Breast epithelium (tissue), 4 donors: ENCODE results near the gene FUT2. TPM values are rescaled to one million over a fixed set of nuclear protein-coding genes. Genes with fewer than 3 reads are reported as not detected.
"Not testable (repeated sequence)": the region's sequence is repeated elsewhere in the genome, so short reads cannot be mapped to it uniquely, and the experiment has no call there.

Experiments used
- DNase-seq, 2 donors: peaks; one replicate each; pipeline ENCODE4 v3.0.0-alpha.2; 2019; ENCODE audit warnings: low spot score in 2 of 2
- H3K27ac ChIP-seq, 2 donors: fragments of 200-600 bp; sonication (generic) in 1 of 2; one replicate each; pipeline ENCODE4 v1.5.1; 2016 to 2019; ENCODE audit warnings: mild to moderate bottlenecking in 1 of 2
- H3K27me3 ChIP-seq, 2 donors: fragments of 200-600 bp; sonication (generic) in 1 of 2; one replicate each; pipeline versions ENCODE4 v1.5.1 to v1.6.0; 2017 to 2019; ENCODE audit warnings: control low read depth in 1 of 2, mild to moderate bottlenecking in 1 of 2
- H3K36me3 ChIP-seq: fragments of 200-600 bp; one replicate; pipeline ENCODE4 v1.5.1; 2019
- H3K4me1 ChIP-seq, 2 donors: fragments of 200-600 bp; sonication (generic); one replicate each; pipeline ENCODE4 v1.5.1; 2016 to 2019; ENCODE audit warnings: control low read depth in 1 of 2
- H3K4me3 ChIP-seq, 3 donors: fragments of 200-600 bp; sonication (generic); 1 replicate in 2 of 3; 2 replicates in 1 of 3; pipeline ENCODE4 v1.5.1; 2016 to 2019; ENCODE audit warnings: mild to moderate bottlenecking in 3 of 3, moderate library complexity in 2 of 3
- H3K9me3 ChIP-seq, 2 donors: fragments of 200-600 bp; sonication (generic) in 1 of 2; one replicate each; pipeline ENCODE4 v1.5.1; 2016 to 2019; ENCODE audit warnings: control low read depth in 1 of 2
- POLR2A ChIP-seq: fragments of 450-650 bp; IDR thresholded peaks from one replicate; pipeline ENCODE4 v1.6.1; 2016; ENCODE audit warnings: antibody characterized with exemption, mild to moderate bottlenecking, moderate library complexity
- POLR2AphosphoS5 ChIP-seq, 3 donors: sonication (generic); formaldehyde crosslinking; IDR thresholded peaks; one replicate each; pipeline ENCODE4 v1.6.1; 2017; ENCODE audit warnings: antibody characterized with exemption in 3 of 3
- intact Hi-C: fragments of 100-400 bp; cut with DNase I; formaldehyde crosslinking; loops from one replicate; pipeline ENCODE4 v1.15.1; 2023; ENCODE audit warnings: low total_unique reads
- total RNA-seq, 3 donors: library from RNA; depleted of rRNA; stranded (reverse); fragments of >200 nt; gene quantifications; one replicate each; pipeline ENCODE4 v1.1.0, GENCODE V29; 2016
- TF ChIP-seq, protein P1 (sequence below), 3 donors: fragments of 450-650 bp; IDR thresholded peaks; one replicate each; pipeline ENCODE4 v1.5.1; 2016 to 2017; ENCODE audit warnings: antibody characterized with exemption in 3 of 3, mild to moderate bottlenecking in 3 of 3, moderate library complexity in 3 of 3

The FUT2 gene
- total RNA-seq, 3 donors from 2014 or later = 2.6 to 5.9 TPM; not detected in 1

DNA sequence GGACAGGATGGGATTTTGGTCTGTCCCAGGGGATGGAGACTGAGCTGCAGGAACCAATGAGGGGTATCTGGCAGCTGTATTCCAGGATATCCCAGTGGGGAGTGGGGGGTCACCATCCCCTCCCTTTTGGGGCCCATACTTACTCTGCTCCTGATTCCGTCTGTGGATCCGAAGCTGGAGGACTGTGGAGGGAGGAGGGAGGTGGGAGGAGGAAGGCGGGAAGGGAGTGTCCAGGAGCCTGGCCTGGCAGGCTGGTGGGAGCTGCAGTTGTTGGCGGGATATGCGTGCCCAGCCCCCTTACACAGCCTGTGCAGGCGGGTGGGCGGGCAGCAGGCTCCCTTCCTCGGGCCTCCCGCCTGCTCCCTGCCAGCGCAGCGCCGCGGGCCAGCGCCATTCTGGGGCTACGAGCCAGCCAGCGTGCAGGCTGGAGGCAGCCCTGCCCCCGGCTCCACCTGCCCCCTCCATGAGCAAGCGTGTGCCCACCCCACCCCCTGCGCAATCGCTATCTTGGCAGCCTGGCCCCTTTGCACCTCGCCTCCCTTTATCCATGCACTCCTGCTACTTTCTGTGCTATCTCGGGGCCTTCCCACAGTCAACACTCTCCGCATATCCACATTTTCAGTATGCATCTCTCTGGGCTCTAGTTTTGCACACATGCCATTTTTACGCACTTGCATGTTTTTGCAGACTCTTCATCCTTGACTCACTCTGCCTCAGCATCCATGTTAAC lies 21.0 kb downstream of the FUT2 start:
- intact Hi-C loops = no loop called here
- Histone ChIP-seq H3K27ac (peak overlapping the region; percentile 55 to 74), H3K4me3 (peak overlapping the region; percentile 13 to 56 (median 44)), H3K4me1 (peaks cover 9 to 15% of the 10 kb centered on the region in 2 donors), H3K36me3 (no peaks in the 10 kb centered on the region), H3K27me3 (no peaks in the 10 kb centered on the region), H3K9me3 (no peaks in the 10 kb centered on the region)
- DNase-seq = no peak
- TF ChIP-seq, protein P1, sequence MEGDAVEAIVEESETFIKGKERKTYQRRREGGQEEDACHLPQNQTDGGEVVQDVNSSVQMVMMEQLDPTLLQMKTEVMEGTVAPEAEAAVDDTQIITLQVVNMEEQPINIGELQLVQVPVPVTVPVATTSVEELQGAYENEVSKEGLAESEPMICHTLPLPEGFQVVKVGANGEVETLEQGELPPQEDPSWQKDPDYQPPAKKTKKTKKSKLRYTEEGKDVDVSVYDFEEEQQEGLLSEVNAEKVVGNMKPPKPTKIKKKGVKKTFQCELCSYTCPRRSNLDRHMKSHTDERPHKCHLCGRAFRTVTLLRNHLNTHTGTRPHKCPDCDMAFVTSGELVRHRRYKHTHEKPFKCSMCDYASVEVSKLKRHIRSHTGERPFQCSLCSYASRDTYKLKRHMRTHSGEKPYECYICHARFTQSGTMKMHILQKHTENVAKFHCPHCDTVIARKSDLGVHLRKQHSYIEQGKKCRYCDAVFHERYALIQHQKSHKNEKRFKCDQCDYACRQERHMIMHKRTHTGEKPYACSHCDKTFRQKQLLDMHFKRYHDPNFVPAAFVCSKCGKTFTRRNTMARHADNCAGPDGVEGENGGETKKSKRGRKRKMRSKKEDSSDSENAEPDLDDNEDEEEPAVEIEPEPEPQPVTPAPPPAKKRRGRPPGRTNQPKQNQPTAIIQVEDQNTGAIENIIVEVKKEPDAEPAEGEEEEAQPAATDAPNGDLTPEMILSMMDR (IDR thresholded peaks at IDR 0.05) = no peak
- no peak for TF ChIP-seq POLR2AphosphoS5 (IDR thresholded peaks at IDR 0.05)
- no peak for TF ChIP-seq POLR2A

DNA sequence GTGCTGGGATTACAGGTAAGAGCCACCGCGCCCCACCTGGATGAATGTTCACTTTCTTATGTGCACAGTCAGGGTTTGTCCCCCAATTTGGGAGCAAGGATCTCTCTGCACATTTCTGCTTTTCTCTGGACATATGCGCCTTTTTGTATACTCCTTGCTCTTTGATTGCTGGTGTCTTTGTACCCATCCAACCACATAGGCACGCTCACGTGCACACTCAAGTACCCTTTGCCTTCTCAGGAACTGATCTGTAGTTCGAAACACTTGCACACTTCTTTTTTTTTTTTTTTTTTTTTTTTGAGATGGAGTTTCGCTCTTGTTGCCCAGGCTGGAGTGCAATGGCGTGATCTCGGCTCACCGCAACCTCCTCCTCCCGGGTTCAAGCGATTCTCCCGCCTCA lies 22.3 kb downstream of the FUT2 start:
- H3K36me3 ChIP-seq, DNase-seq, intact Hi-C loops, H3K4me3 ChIP-seq, H3K9me3 ChIP-seq, H3K27ac ChIP-seq, H3K27me3 ChIP-seq: not testable (repeated sequence)
- peaks cover 9 to 12% of the 10 kb centered on the region in 2 donors for H3K4me1 ChIP-seq

DNA sequence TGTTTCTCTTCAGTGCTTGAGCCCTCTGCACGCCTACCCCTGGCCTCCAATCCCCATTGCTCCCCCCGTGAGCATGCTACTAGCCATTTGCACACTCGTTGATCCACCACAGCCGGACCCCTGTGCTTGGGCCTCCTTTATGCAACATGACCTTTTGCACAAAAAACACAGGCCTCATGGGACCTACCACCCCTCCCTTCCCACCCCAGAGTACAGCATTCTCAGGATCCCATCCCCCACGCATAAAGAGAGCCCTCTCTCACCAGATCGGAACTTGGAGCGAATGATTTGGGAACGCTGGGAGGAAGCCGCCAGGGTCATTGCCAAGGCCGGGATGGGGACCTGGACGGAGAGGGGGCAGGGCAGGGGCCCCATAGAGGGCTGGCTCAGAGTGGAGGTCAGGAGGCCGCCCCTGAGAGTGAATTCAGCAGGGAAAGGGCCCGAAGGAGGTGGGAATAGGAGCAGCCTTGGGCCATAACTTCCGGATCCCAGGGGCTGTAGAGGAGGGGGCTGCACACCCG lies 23.0 kb downstream of the FUT2 start:
- Histone ChIP-seq H3K27ac (peak overlapping the region in 1 of 2 donors; percentile 34), H3K4me1 (peaks cover 9% of the 10 kb centered on the region in 2 donors), H3K36me3 (no peaks in the 10 kb centered on the region), H3K27me3 (no peaks in the 10 kb centered on the region), H3K9me3 (no peaks in the 10 kb centered on the region), H3K4me3 (no peak overlapping the region)
- intact Hi-C loops = no loop called here
- TF ChIP-seq POLR2AphosphoS5 (IDR thresholded peaks at IDR 0.05) (no peak), POLR2A (no peak)
- TF ChIP-seq, protein P1 (IDR thresholded peaks at IDR 0.05) = no peak
- no peak for DNase-seq

DNA sequence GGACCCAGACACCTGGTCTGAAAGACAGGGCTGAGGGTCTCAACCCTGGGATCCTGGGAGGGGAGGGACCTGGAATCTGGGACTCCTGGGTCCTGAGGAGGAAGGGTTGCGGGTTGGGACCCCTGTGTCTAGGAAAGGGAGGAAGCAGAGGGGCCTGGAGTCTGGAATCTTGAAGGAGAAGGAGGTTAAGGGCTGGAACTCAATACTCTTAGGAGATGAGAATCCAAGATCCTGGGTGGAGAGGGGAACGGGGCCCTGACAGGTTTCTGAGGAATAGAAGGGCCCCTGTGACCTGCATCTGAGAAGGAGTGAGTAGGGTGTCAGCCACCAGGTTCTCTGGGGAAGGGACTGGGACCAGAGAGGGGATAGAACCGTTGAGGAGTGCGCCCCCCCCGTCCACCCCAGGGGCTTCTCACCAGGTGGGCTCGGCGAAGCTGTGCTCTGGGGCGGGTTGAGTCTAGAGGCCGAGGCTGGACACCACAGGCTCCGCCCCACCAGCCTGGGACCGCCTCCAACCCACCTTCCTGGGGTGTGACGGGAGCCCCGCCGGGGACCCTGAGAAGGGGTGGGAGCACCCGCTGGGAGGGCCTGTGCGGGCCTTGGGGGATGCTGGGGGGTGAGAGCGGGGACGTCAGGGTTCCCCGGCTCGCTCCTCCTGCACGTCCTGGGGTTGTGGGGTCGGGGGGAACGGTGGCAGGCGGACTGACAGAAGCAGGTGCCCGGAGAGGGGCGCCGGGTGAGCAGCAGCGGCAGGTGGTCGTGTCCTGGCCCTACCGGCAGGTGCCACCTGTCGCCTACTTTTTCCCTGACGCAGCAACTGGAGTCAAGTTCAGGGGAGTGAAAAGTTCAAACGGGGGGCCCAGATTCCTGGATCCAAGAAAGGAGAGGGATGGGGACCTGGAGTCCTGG lies 23.7 kb downstream of the FUT2 start, which contains the start of gene MAMSTR:
Gene MAMSTR (minus strand): TSS at position 463 of the 909 bp plus-strand sequence. CDS start 694 bp downstream, outside the sequence.
- DNase-seq = no peak
- peak within 1 kb of the TSS; percentile 52 to 67 (median 54) for H3K4me3 ChIP-seq
- H3K4me1 ChIP-seq = peaks cover 9% of the 10 kb centered on the region in 2 donors
- H3K9me3 ChIP-seq = no peaks in the 10 kb centered on the region
- no peaks in the 10 kb centered on the region for H3K36me3 ChIP-seq
- no peaks in the 10 kb centered on the region for H3K27me3 ChIP-seq
- peak within 1 kb of the TSS; percentile 85 to 86 for H3K27ac ChIP-seq
- intact Hi-C loops = no loop called here
- no peak for TF ChIP-seq POLR2A

DNA sequence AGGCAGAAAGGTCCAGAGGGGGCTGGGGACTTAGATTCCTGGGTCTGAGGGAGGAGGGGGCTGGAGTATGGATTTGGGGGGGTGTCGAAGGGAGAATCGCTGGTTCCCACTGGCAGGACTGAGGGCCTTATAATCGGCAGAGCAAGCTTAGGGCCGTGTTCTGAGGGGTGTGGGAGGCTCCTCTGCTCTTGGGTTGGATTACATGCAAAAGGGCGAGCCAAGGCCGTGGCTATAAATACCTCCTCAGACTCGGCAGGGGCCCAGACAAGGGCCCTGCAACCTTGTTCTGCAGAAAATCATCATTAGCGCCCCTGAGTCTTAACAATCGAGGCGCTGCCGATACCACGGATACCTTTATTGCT lies 24.5 kb downstream of the FUT2 start:
- no peak for TF ChIP-seq POLR2A
- TF ChIP-seq POLR2AphosphoS5 (IDR thresholded peaks at IDR 0.05) = no peak
- TF ChIP-seq, protein P1 (IDR thresholded peaks at IDR 0.05) = no peak
- no peak for DNase-seq
- no peaks in the 10 kb centered on the region for H3K9me3 ChIP-seq
- peak overlapping the region; percentile 52 to 67 (median 54) for H3K4me3 ChIP-seq
- H3K4me1 ChIP-seq = peaks cover 4 to 9% of the 10 kb centered on the region in 2 donors
- intact Hi-C loops = no loop called here
- H3K27ac ChIP-seq = peak overlapping the region; percentile 85 to 86
- no peaks in the 10 kb centered on the region for H3K36me3 ChIP-seq
- no peaks in the 10 kb centered on the region for H3K27me3 ChIP-seq
